Epithelial cell of proximal tubule (primary cell): ENCODE measurements around the gene NUP210L. TPM values are rescaled to one million over a fixed set of nuclear protein-coding genes. Genes with fewer than 3 reads are reported as not detected.
"Not testable (repeated sequence)": the region's sequence is repeated elsewhere in the genome, so short reads cannot be mapped to it uniquely, and the experiment has no call there.

ENCODE experiments used
- DNase-seq: peaks from one replicate; pipeline ENCODE4 v3.0.0-alpha.2; 2011; ENCODE audit warnings: low read depth
- H3K4me3 ChIP-seq: 2 replicates; pipeline ENCODE4 v1.5.1; 2011; ENCODE audit warnings: low read depth, mild to moderate bottlenecking, low read length
- total RNA-seq: library from RNA; depleted of rRNA; stranded (reverse); fragments of >200 nt; gene quantifications from 2 replicates; pipeline ENCODE4 v1.2.3, GENCODE V29; 2015
- TF ChIP-seq, protein P1 (sequence below): conservative IDR thresholded peaks from 2 replicates; pipeline ENCODE4 v1.5.1; 2012; ENCODE audit warnings: low read depth, mild to moderate bottlenecking, low read length

NUP210L gene
- total RNA-seq, 1 donor from 2014 or later: not detected

DNA sequence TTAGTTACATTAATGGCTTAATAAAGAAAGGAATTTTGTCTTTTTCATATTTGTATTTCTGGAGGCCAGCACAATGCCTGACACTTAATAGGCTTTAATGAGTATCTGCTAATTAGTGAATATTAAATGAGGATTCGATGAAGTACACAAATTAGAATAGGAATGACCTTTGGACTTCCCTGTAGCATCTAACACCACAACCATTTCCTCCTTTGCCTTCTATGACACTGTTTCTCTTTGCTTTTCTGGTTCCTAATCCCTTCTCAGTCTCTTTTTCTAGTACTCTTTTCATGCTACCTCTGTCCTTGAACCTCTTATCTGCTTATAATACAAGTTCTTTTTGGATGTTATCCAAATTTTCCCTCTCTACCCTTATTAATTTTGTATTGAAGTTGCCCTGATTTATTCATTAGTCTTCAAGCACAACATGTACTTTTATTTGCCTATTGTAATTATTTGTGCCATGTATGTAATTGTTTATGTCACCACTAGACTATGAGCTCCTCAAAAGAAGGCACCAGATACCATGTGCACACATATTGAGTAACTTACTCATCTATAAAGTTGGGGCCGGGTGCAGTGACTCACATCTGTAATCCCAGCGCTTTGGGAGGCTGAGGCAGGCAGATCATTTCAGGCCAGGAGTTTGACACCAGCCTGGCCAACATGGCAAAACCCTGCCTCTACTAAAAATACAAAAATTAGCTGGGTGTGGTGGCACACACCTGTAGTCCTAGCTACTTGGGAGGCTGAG lies 140.5 kb downstream of the NUP210L start:
- TF ChIP-seq, protein P1, sequence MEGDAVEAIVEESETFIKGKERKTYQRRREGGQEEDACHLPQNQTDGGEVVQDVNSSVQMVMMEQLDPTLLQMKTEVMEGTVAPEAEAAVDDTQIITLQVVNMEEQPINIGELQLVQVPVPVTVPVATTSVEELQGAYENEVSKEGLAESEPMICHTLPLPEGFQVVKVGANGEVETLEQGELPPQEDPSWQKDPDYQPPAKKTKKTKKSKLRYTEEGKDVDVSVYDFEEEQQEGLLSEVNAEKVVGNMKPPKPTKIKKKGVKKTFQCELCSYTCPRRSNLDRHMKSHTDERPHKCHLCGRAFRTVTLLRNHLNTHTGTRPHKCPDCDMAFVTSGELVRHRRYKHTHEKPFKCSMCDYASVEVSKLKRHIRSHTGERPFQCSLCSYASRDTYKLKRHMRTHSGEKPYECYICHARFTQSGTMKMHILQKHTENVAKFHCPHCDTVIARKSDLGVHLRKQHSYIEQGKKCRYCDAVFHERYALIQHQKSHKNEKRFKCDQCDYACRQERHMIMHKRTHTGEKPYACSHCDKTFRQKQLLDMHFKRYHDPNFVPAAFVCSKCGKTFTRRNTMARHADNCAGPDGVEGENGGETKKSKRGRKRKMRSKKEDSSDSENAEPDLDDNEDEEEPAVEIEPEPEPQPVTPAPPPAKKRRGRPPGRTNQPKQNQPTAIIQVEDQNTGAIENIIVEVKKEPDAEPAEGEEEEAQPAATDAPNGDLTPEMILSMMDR: no peak
- DNase-seq: no peak

DNA sequence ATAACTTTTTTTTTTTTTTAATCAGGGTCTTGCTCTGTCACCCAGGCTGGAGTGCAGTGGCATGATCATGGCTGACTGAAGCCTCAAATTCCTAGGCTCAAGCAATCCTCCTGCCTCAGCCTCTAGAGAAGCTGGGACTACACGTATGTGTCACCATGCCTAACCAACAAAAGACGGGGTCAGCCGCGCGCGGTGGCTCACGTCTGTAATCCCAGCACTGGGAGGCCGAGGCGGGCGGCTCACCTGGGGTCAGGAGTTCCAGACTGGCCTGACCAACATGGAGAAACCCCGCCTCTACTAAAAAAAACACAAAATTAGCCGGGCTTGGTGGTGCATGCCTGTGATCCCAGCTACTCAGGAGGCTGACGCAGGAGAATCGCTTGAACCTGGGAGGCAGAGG lies 142.3 kb downstream of the NUP210L start:
- not testable (repeated sequence) for H3K4me3 ChIP-seq

More for the DNA sequence above, 140.5 kb downstream of the NUP210L start:
- H3K4me3 ChIP-seq: no peak overlapping the region

DNA sequence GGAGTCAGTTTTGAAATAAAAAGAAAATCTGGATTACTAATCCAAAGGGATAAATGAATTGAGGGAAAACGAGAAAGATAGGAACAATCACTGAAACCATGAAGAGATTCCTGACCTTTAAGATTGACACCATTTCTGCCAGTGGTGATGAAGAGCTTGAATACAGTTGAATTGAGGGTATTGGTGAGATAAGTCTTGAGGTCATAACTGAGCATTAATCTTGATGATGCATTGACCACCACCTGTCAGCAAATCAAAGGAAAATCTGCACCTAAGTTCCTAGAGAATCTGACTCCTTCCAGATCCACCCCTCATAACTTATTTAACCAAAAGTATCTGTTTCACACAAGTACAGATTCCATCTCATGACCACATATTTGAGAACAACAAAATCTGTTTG lies 142.7 kb downstream of the NUP210L start:
- H3K4me3 ChIP-seq: no peak overlapping the region
- no peak for DNase-seq
- TF ChIP-seq, protein P1: no peak

More for the DNA sequence above, 142.3 kb downstream of the NUP210L start:
- DNase-seq: not testable (repeated sequence)

DNA sequence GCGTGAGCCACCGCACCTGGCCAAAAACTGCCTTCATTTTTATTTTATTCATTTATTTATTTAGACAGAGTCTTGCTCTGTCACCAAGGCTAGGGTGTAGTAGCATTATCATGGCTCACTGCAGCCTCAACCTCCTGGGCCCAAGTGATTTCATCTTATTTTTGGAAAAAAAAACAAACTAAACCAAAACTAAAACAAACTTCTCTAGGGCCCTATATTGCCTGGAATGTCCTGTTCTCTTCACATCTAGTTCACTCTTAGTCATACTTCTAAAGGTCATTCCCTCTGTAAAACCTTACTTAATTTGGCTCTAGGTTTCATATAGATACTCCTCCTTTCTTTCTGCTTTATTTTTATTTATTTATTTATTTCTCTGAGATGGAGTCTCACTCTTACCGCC lies 148.7 kb downstream of the NUP210L start:
- DNase-seq: no peak
- TF ChIP-seq, protein P1: no peak
- H3K4me3 ChIP-seq: no peak overlapping the region

DNA sequence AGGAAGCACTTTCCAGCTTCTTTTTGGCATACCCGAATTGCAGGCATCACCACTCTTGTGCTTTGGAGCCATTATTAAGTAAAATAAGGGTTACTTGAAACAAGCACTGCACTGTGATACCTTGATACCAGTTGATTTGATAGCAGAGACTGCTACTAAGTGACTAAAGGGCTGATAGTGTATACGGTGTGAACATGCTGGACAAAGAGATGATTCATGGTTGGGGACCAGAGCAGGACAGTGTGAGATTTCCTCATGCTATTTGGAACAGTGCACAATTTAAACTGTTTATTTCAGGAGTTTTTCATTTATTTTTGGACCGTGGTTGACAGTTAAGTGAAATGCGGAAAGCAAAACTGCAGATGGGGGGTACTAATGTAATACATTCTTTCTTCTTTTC lies 154.5 kb downstream of the NUP210L start:
- H3K4me3 ChIP-seq: no peak overlapping the region
- DNase-seq: no peak
- TF ChIP-seq, protein P1: no peak

DNA sequence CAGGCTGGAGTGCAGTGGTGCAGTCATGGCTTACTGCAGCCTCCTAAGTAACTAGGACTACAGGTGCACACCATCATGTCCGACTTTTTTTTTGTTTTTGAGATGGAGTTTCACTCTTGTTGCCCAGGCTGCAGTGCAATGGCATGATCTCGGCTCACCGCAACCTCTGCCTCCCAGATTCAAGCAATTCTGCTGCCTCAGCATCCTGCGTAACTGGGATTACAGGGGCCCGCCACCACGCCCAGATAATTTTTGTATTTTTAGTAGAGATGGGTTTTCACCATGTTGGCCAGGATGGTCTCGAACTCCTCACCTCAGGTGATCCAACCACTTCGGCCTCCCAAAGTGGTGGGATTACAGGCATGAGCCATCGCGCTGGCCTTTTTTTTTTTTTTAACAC lies 158.0 kb downstream of the NUP210L start:
- DNase-seq: not testable (repeated sequence)

DNA sequence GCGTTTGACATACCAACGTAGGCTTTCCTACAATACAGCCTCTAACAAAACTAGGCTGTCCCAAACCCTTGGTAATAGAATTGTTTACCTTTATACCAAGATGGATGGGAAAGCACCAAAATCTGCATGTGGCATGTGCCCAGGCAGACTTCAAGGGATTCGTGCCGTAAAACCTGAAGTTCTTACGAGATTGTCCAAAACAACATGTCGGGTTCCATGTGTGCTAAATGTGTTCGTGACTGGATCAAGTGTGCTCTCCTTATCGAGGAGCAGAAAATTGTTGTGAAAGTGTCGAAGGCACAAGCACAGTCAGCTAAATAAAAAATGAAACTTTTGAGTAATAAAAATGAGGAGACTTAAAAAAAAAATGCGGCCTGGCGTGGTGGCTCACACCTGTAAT lies 159.2 kb downstream of the NUP210L start:
- TF ChIP-seq, protein P1: no peak
- H3K4me3 ChIP-seq: no peak overlapping the region
- no peak for DNase-seq

More for the DNA sequence above, 158.0 kb downstream of the NUP210L start:
- not testable (repeated sequence) for H3K4me3 ChIP-seq

DNA sequence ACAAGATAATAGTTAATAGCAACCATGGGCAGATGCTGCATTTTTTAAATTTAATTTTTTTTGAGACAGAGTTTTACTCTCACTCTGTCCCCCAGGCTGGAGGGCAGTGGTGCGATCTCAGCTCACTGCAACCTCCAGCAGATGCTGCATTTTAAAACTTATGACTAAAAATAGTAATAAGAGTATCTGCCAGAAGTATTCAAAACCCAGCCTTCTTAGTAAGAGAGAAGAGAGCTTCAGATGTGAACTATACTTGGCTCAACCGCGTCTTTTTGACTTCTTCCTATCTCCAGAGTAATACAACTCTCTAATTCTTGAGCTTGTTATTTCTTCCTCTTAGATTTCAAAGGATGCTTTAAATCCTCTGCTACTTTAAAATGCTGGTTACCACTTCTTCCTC lies 159.7 kb downstream of the NUP210L start:
- no peak for DNase-seq
- TF ChIP-seq, protein P1: no peak
- H3K4me3 ChIP-seq: no peak overlapping the region
